ENCODE results near the gene TTC21A.

DNA sequence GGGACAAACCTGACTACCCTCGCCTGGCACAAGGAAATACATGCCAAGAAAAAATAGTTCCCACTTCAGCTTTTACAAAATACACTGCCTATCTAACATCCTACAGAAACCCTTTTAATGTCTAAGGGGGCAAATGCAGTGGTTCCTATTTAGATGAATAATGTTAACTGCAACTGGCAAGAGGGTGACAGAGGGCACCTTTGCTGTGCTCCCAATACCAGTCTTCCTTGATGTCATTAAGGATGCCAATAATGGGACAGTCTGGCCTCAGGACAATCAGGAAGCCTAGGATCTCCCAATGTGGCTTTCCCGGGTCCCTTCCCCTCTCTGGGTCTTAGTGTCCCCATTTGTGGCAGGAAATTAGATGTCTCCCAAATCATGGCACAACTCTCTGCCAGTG lies 32.0 kb downstream of the TTC21A start:
- TF ChIP-seq CTCF (IDR thresholded peaks at IDR 0.05) (no peak), POLR2A (IDR thresholded peaks at IDR 0.05) (no peak)
